ENCODE measurements around the gene GOLGB1. TPM values are rescaled to one million over a fixed set of nuclear protein-coding genes. Genes with fewer than 3 reads are reported as not detected.

Gene GOLGB1
- total and polyA plus RNA-seq, 2 donors (not counting 3 experiments of a cell fraction or from before 2014, with no cell fraction given): 7.4 to 42.7 TPM

- intact Hi-C loops (cut with micrococcal nuclease): no loop called here
Observed at GRCh38 chr3:121768452-121768851, 18.9 kb upstream of the GOLGB1 start.

More at GRCh38 chr3:121768452-121768851, 18.9 kb upstream of the GOLGB1 start:
- no peak for FAIRE-seq
- Histone ChIP-seq H3K9ac (replicated peaks; ENCODE audit: extremely low read depth, insufficient read depth, low read length) (no peak overlapping the region), H3K27me3 (ENCODE audit: control insufficient read depth in 2 of 2, insufficient read depth in 2 of 2, low read length in 2 of 2) (peaks cover 0 to 2% of the 10 kb centered on the region in 2 experiments), H3K4me3 (replicated peaks in 1 of 3; ENCODE audit: insufficient read depth in 1 of 3, low read depth in 1 of 3, low read length in 3 of 3) (no peak overlapping the region), H3K4me2 (ENCODE audit: insufficient read depth, low read length) (no peak overlapping the region), H3K9me3 (replicated peaks; ENCODE audit: control insufficient read depth, insufficient read depth, low read length) (no peaks in the 10 kb centered on the region), H3K27ac (ENCODE audit: insufficient read depth, low read depth, low read length) (no peak overlapping the region), H2AFZ (ENCODE audit: low read depth, low read length) (no peak overlapping the region), H3K36me3 (ENCODE audit: control insufficient read depth in 2 of 2, extremely low read depth in 1 of 2, insufficient read depth in 2 of 2, low read length in 2 of 2) (peaks cover 3 to 7% of the 10 kb centered on the region in 2 experiments), H4K20me1 (replicated peaks; ENCODE audit: control insufficient read depth, extremely low read depth, insufficient read depth, low read length) (no peaks in the 10 kb centered on the region), H3K9me1 (replicated peaks; ENCODE audit: control insufficient read depth, extremely low read depth, insufficient read depth, low read length) (no peaks in the 10 kb centered on the region), H3K4me1 (ENCODE audit: control insufficient read depth, extremely low read depth, insufficient read depth, low read length) (no peaks in the 10 kb centered on the region), H3K79me2 (ENCODE audit: control insufficient read depth, insufficient read depth, low read length) (no peaks in the 10 kb centered on the region)
- ChIA-PET POLR2A (no interaction called here), CTCF (no interaction called here)
- dilution Hi-C loops (cut with MboI; ENCODE audit: extremely low pct_ligation_motif_present, low sequenced_read_pairs): no loop called here
- no TSS peak for BruUV-seq (replicated peaks)
- TF ChIP-seq POLR2A (IDR thresholded peaks at IDR 0.05; ENCODE audit: low read depth, low read length) (no peak), GATA2 (IDR thresholded peaks at IDR 0.05; ENCODE audit: insufficient read depth, insufficient read length, low read depth, low read length) (no peak), FOS (IDR thresholded peaks at IDR 0.05; ENCODE audit: borderline replicate concordance, insufficient read depth, low read length) (no peak), POLR2AphosphoS5 (IDR thresholded peaks at IDR 0.05; ENCODE audit: insufficient read depth, low read depth, low read length) (no peak), JUN (IDR thresholded peaks at IDR 0.05; ENCODE audit: borderline replicate concordance, insufficient read depth, insufficient read length, low read depth) (no peak), MAX (IDR thresholded peaks at IDR 0.05; ENCODE audit: insufficient read depth, insufficient read length) (no peak), MYC (IDR thresholded peaks at IDR 0.05; ENCODE audit: low read depth, low read length) (no peak), CTCF (IDR thresholded peaks at IDR 0.05; ENCODE audit: extremely low read depth in 1 of 2, insufficient read depth in 1 of 2, low read depth in 1 of 2, low read length in 2 of 2) (no peak), EZH2 (IDR thresholded peaks at IDR 0.05; ENCODE audit: borderline replicate concordance, low read depth, low read length, severe bottlenecking) (no peak)
- DNase-seq (ENCODE audit: low read depth, low spot score): no peak
